GM12875 (cell line): ENCODE results near the gene E2F1.

Experiments used
- H3K4me3 ChIP-seq: one replicate; pipeline ENCODE4 v1.5.1; 2011; ENCODE audit warnings: low read depth, low read length, control low read depth
- TF ChIP-seq, protein P1 (sequence below): IDR thresholded peaks from 2 replicates; pipeline ENCODE4 v1.5.1; 2011; ENCODE audit warnings: low read depth, mild to moderate bottlenecking, control low read depth, inconsistent platforms, low read length, moderate library complexity, borderline replicate concordance; ENCODE audit not compliant: insufficient read depth

E2F1 gene

DNA sequence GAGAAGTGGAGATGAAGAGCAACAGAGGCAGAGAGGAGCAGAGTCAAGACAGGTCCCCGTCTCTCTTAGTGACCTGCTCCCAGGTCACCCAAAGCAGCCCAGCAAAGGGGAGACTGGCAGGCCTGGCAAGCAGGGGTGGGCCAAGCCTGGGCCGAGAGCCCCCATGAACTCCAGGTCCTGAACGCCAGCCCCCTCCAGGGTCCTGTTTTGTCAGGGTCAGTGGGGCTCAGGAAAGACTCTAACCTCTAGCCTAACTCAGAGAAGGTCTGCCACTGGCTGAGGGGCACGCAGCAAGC is 13.1 kb downstream of the E2F1 start:
- TF ChIP-seq, protein P1, sequence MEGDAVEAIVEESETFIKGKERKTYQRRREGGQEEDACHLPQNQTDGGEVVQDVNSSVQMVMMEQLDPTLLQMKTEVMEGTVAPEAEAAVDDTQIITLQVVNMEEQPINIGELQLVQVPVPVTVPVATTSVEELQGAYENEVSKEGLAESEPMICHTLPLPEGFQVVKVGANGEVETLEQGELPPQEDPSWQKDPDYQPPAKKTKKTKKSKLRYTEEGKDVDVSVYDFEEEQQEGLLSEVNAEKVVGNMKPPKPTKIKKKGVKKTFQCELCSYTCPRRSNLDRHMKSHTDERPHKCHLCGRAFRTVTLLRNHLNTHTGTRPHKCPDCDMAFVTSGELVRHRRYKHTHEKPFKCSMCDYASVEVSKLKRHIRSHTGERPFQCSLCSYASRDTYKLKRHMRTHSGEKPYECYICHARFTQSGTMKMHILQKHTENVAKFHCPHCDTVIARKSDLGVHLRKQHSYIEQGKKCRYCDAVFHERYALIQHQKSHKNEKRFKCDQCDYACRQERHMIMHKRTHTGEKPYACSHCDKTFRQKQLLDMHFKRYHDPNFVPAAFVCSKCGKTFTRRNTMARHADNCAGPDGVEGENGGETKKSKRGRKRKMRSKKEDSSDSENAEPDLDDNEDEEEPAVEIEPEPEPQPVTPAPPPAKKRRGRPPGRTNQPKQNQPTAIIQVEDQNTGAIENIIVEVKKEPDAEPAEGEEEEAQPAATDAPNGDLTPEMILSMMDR: no peak
- H3K4me3 ChIP-seq: no peak overlapping the region

DNA sequence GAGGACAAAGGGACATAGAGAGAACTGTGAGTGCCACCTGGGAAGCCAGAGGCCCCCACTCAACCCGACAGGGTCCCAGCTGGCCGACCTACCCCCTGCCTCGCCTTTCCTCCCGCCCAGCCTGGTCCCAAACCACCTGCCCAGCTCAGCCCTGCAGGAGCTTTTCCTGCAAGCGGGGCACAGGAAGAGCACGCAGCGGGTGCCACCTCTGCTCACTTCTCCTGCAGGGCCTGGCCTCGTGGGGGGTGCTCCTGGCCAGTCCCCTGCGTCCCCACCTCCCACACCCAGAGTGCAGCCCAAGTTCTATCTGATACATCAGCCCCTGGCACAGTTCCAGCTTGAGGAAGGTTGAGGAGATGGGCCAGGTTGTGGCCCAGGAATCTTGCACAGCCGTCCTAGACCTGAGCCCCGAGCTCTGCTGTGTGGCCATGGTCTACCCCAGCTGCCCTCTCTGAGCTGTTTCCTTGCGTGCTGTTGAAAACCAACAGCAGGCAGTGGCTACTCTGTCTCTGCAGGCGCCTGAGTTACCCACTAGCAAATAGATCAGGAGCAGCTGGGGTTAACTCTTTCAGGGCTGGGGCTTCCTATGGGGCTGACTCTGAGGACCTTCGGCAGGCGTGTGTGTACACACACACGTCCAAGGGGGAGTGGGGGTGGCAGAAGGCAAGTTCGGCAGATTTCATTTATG is 13.6 kb downstream of the E2F1 start:
- TF ChIP-seq, protein P1: no peak
- H3K4me3 ChIP-seq: no peak overlapping the region

DNA sequence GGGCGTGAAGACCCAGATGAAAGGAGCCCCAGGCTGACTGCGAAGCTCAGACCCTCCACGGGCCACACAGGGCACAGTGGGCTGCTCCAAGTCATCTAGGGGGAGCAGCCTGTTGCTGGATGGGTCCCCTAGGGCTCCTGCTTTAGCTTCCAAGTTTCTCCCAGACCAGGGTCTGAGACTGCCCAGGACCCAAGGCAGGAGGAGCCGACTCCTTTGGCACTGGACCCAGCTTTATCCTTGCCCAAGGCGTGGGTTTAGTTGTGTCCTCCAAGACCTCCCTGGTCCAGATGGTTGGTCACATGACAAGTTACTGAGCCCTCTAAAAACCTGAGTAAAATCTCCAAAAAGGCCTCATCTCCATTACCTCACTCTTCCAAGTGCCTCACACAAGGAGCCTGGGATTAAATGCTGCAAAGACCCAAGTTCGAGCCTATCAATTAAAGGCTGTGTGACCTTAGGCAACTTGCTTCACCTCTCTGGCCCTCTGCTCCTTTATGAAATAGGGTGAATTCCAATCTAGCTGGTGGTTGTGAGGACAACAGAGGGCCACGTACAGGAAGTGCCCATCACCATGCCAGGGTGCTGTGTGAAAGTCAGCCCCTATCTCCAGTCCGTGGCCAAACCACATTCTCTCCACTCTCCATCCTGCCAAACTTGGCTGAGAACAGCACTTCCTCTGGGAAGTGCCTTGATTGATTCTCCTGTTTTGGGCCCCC is 14.5 kb downstream of the E2F1 start:
- H3K4me3 ChIP-seq: no peak overlapping the region
- TF ChIP-seq, protein P1: no peak

DNA sequence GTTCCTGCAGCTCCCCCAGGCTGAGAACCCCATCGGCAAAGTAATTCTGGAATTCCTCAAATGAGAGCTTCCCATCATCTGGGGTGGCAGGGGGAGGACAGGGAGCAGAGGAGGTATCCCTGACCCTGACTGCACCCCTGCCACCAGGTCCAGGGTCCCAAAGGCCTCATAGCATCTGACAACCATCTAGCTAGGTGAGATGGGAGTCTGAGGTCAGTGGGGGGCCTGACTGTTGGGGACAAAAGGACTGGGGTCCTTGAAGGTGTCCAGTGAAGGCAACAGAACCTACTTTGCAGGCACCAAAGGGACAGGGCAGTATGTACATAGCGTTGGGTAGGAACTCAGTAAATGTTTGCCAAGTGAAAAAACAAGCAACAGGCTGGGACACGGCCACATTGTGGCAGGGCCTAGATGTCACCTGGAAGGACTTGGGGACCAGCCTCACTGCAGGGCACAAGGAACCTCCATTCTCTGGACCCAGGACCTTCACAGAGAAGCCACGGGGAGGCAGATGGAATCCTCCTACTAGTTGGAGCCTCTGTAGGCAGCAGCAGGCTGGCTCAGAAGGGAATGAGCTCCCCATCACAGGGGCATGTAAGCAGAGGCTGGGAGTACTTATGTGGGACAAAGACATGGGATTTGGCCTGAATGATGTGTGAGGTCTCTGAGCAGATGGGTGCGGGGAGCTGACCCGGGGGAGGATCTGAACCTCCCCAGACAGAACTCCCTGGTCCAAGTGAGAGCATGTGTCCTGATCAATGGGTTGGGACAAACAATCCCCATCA is 15.3 kb downstream of the E2F1 start:
- TF ChIP-seq, protein P1: no peak
- H3K4me3 ChIP-seq: no peak overlapping the region

DNA sequence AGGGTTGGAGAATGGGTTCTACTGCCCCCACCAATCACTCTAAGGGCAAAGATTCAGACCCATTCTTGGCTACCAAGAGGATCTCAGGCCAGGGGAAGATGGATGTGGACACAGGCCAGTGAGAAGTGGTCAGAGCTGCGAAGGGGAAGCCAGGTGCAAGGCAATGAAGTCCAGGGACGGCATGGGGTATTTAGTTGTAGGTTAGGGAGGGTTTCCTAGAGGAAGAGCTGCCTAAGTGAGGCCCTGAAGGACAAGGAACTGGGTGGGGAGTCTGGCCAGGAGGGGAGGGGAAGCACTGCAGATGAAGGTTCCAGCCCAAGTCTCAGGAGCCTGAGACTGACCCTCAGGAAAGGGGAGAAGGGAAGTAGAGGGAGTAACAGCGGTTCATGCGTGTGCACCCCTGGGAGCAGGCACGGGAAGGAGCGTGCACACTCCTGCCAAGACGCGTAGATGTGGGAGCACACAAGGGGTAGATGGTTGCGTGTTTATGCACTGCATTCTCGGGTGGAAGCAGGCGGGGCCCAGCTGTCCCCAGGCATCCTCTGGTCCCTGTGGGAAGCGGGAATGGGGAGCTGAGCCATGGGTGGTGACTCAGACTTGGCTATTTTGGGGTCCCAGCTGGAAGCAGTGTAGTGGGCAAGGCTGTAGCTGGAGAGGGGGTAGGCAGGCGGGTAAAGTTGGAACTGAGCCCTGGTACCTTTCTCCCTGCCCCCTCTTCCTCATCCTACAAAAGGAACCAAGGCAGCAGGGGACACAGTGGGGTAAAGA is 16.1 kb downstream of the E2F1 start:
- TF ChIP-seq, protein P1: no peak
- no peak overlapping the region for H3K4me3 ChIP-seq

DNA sequence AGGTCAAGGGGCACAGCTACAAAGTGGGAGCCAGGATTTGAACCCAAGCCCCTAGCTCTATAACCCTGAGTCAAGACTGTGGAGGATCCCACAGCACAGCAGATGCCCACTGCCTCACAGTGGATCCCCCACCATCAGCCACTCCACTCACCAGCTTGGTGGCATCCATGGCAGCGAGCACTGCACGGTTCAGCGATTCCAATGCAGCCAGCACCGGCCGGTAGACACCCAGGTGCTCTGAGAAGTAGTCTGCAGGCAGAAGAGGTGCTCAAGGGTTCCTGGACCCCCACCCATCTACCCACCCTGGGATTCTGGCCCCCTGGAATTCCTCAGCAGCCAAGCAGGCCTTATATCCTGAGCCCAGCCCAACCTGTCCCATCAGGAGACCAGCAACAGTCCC is 17.0 kb downstream of the E2F1 start:
- TF ChIP-seq, protein P1: no peak
- no peak overlapping the region for H3K4me3 ChIP-seq
